GM23338 (cell line): ENCODE results near the gene SLC1A3.

Source experiments
- EZH2 ChIP-seq: fragments of 200-600 bp; sonication (generic); IDR thresholded peaks from one replicate; pipeline ENCODE4 v1.8.0; 2017; ENCODE audit warnings: antibody characterized with exemption, mild to moderate bottlenecking, low read depth; ENCODE audit not compliant: unreplicated experiment
- JUNB ChIP-seq: IDR thresholded peaks from one replicate; pipeline ENCODE4 v1.6.1; 2016; ENCODE audit warnings: antibody characterized with exemption; ENCODE audit not compliant: unreplicated experiment
- NANOG ChIP-seq: IDR thresholded peaks from 2 replicates; pipeline ENCODE4 v1.6.1; 2016; ENCODE audit warnings: antibody characterized with exemption, borderline replicate concordance
- POLR2AphosphoS5 ChIP-seq: IDR thresholded peaks from 2 replicates; pipeline ENCODE4 v1.6.1; 2016; ENCODE audit warnings: antibody characterized with exemption, low read depth
- ZNF331 ChIP-seq: fragments of 250-450 bp; sonication (Bioruptor Pico); IDR thresholded peaks from 2 replicates; pipeline ENCODE4 v1.5.0; 2020; ENCODE audit warnings: low read depth, mild to moderate bottlenecking, moderate library complexity
- TF ChIP-seq, protein P1 (sequence below), 2 experiments: fragments of 200-600 bp in 1 of 2; sonication (generic) in 1 of 2; conservative IDR thresholded peaks; 2 replicates each; pipeline versions ENCODE4 v1.5.1 to v1.6.1; 2016 to 2017; ENCODE audit warnings: antibody characterized with exemption in 2 of 2, low read depth in 2 of 2, mild to moderate bottlenecking in 2 of 2, moderate library complexity in 1 of 2
- TF ChIP-seq, protein P2 (sequence below): IDR thresholded peaks from one replicate; pipeline ENCODE4 v1.6.1; 2018; ENCODE audit warnings: antibody characterized with exemption; ENCODE audit not compliant: unreplicated experiment

DNA sequence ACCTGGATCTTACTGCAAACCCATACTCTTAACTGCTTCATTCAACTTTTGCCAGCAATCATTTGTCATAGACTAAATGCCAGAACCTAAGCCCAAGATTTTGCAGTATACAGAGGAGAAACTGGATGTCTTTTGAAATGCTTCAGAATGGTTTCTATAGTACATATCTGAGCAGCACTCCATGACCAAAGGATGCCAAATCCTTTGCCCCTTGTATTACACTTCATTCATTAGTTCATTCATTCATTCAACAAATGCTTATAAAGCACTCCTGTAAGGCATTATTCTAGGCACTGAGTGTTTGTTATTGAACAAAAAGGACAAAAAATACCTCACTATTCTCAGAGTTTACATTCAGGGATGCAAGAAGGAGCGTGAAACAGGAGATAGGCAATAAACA is 119.9 kb downstream of the SLC1A3 start:
- TF ChIP-seq, protein P1, sequence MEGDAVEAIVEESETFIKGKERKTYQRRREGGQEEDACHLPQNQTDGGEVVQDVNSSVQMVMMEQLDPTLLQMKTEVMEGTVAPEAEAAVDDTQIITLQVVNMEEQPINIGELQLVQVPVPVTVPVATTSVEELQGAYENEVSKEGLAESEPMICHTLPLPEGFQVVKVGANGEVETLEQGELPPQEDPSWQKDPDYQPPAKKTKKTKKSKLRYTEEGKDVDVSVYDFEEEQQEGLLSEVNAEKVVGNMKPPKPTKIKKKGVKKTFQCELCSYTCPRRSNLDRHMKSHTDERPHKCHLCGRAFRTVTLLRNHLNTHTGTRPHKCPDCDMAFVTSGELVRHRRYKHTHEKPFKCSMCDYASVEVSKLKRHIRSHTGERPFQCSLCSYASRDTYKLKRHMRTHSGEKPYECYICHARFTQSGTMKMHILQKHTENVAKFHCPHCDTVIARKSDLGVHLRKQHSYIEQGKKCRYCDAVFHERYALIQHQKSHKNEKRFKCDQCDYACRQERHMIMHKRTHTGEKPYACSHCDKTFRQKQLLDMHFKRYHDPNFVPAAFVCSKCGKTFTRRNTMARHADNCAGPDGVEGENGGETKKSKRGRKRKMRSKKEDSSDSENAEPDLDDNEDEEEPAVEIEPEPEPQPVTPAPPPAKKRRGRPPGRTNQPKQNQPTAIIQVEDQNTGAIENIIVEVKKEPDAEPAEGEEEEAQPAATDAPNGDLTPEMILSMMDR (conservative IDR thresholded peaks at IDR 0.05; ENCODE audit: low read depth in 2 of 2): no peak
- TF ChIP-seq POLR2AphosphoS5 (no peak), JUNB (no peak), EZH2 (no peak), NANOG (no peak), ZNF331 (CRISPR knock-in tag) (no peak)
- TF ChIP-seq, protein P2, sequence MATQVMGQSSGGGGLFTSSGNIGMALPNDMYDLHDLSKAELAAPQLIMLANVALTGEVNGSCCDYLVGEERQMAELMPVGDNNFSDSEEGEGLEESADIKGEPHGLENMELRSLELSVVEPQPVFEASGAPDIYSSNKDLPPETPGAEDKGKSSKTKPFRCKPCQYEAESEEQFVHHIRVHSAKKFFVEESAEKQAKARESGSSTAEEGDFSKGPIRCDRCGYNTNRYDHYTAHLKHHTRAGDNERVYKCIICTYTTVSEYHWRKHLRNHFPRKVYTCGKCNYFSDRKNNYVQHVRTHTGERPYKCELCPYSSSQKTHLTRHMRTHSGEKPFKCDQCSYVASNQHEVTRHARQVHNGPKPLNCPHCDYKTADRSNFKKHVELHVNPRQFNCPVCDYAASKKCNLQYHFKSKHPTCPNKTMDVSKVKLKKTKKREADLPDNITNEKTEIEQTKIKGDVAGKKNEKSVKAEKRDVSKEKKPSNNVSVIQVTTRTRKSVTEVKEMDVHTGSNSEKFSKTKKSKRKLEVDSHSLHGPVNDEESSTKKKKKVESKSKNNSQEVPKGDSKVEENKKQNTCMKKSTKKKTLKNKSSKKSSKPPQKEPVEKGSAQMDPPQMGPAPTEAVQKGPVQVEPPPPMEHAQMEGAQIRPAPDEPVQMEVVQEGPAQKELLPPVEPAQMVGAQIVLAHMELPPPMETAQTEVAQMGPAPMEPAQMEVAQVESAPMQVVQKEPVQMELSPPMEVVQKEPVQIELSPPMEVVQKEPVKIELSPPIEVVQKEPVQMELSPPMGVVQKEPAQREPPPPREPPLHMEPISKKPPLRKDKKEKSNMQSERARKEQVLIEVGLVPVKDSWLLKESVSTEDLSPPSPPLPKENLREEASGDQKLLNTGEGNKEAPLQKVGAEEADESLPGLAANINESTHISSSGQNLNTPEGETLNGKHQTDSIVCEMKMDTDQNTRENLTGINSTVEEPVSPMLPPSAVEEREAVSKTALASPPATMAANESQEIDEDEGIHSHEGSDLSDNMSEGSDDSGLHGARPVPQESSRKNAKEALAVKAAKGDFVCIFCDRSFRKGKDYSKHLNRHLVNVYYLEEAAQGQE: no peak
